Testis (tissue), 3 donors: ENCODE results near the gene LAMA1. TPM values are rescaled to one million over a fixed set of nuclear protein-coding genes. Genes with fewer than 3 reads are reported as not detected.

Experiments
- DNase-seq: peaks from one replicate; pipeline ENCODE4 v3.0.0-alpha.2; 2019
- H3K27ac ChIP-seq, 2 donors: fragments of 200-600 bp; sonication (generic); one replicate each; pipeline ENCODE4 v1.5.1; 2019
- H3K27me3 ChIP-seq: fragments of 200-600 bp; sonication (generic); one replicate; pipeline ENCODE4 v1.5.1; 2019
- H3K36me3 ChIP-seq: fragments of 200-600 bp; sonication (generic); one replicate; pipeline ENCODE4 v1.5.1; 2017; ENCODE audit warnings: low read depth; ENCODE audit errors: missing control alignments
- H3K4me1 ChIP-seq: fragments of 200-600 bp; sonication (generic); one replicate; pipeline ENCODE4 v1.5.1; 2019
- H3K4me3 ChIP-seq, 2 donors: fragments of 200-600 bp; sonication (generic); one replicate each; pipeline ENCODE4 v1.5.1; 2017 to 2019
- H3K9me3 ChIP-seq: fragments of 200-600 bp; sonication (generic); one replicate; pipeline ENCODE4 v1.5.1; 2017
- CTCF ChIP-seq, 3 experiments: fragments of 450-650 bp in 2 of 3; fragments of 200-600 bp in 1 of 3; sonication (generic) in 1 of 3; IDR thresholded peaks; one replicate each; pipeline ENCODE4 v1.5.1; 2016 to 2019; ENCODE audit warnings: antibody characterized with exemption in 3 of 3, mild to moderate bottlenecking in 2 of 3, moderate library complexity in 1 of 3
- POLR2A ChIP-seq: fragments of 450-650 bp; IDR thresholded peaks from one replicate; pipeline ENCODE4 v1.6.1; 2017; ENCODE audit warnings: antibody characterized with exemption, mild to moderate bottlenecking, moderate library complexity
- WGBS, 2 donors: methylation state at CpG; one replicate each; pipeline ENCODE4 v1.1.5; 2018; 5-methylcytosine and 5-hydroxymethylcytosine counted together
- intact Hi-C: fragments of 100-400 bp; cut with DNase I; formaldehyde crosslinking; loops from one replicate; pipeline ENCODE4 v1.15.1; 2023; ENCODE audit warnings: low total_unique reads
- polyA plus RNA-seq: library from polyadenylated mRNA; stranded (reverse); fragments of 350-450 nt; fragmentation: Illumina TruSeq; extraction: RNeasy Lipid Tissue Mini Kit (QIAGEN cat#74804); gene quantifications from one replicate; pipeline ENCODE4 v1.2.3, GENCODE V29; 2014; ENCODE audit warnings: low read depth, low replicate concordance; ENCODE audit not compliant: insufficient read depth
- total RNA-seq, 2 donors: library from RNA; depleted of rRNA; stranded (reverse); fragments of >200 nt; gene quantifications; one replicate each; pipeline ENCODE4 v1.2.3, GENCODE V29; 2016

Gene LAMA1
- total and polyA plus RNA-seq, 3 donors from 2014 or later: 35.7 to 146 (median 141) TPM

- TF ChIP-seq CTCF (IDR thresholded peaks at IDR 0.05): no peak
- TF ChIP-seq POLR2A: no peak
- Histone ChIP-seq H3K27me3 (no peaks in the 10 kb centered on the region), H3K36me3 (no peaks in the 10 kb centered on the region), H3K4me1 (no peaks in the 10 kb centered on the region), H3K4me3 (no peak overlapping the region), H3K27ac (no peak overlapping the region), H3K9me3 (no peaks in the 10 kb centered on the region)
- DNase-seq: no peak
- intact Hi-C loops: no loop called here
- 89 to 93% methylated on average over 8 of the region's 8 CpGs for WGBS, 2 donors
Observed at GRCh38 chr18:6997808-6998207, 119.8 kb downstream of the LAMA1 start.

- Histone ChIP-seq H3K27me3 (no peaks in the 10 kb centered on the region), H3K4me3 (no peak overlapping the region), H3K36me3 (no peaks in the 10 kb centered on the region), H3K27ac (no peak overlapping the region), H3K9me3 (no peaks in the 10 kb centered on the region), H3K4me1 (no peaks in the 10 kb centered on the region)
- intact Hi-C loops: no loop called here
- DNase-seq: no peak
- 53 to 55% methylated on average over 7 of the region's 7 CpGs for WGBS, 2 donors
- no peak for TF ChIP-seq POLR2A
- no peak for TF ChIP-seq CTCF (IDR thresholded peaks at IDR 0.05)
Observed at GRCh38 chr18:6994771-6995430, 122.7 kb downstream of the LAMA1 start.

GRCh38 chr18:6994056-6994770, 123.4 kb downstream of the LAMA1 start:
- TF ChIP-seq CTCF (IDR thresholded peaks at IDR 0.05) (no peak), POLR2A (no peak)
- DNase-seq: no peak
- H3K27ac ChIP-seq: no peak overlapping the region

GRCh38 chr18:6992761-6993160, 124.8 kb downstream of the LAMA1 start:
- DNase-seq: no peak

More at GRCh38 chr18:6994056-6994770, 123.4 kb downstream of the LAMA1 start:
- intact Hi-C loops: no loop called here
- WGBS, 2 donors: 78 to 85% methylated on average over 7 of the region's 7 CpGs
- Histone ChIP-seq H3K9me3 (no peaks in the 10 kb centered on the region), H3K27me3 (no peaks in the 10 kb centered on the region), H3K4me3 (no peak overlapping the region), H3K36me3 (no peaks in the 10 kb centered on the region), H3K4me1 (no peaks in the 10 kb centered on the region)

More at GRCh38 chr18:6992761-6993160, 124.8 kb downstream of the LAMA1 start:
- no peaks in the 10 kb centered on the region for H3K36me3 ChIP-seq
- no peaks in the 10 kb centered on the region for H3K4me1 ChIP-seq
- no peaks in the 10 kb centered on the region for H3K9me3 ChIP-seq
- H3K4me3 ChIP-seq: no peak overlapping the region
- intact Hi-C loops: no loop called here
- H3K27me3 ChIP-seq: no peaks in the 10 kb centered on the region
- H3K27ac ChIP-seq: no peak overlapping the region
- TF ChIP-seq POLR2A (no peak), CTCF (IDR thresholded peaks at IDR 0.05) (no peak)
